A549 (cell line): ENCODE data around the gene IQCF6.

Experiments
- BHLHE40 ChIP-seq: IDR thresholded peaks from 2 replicates; pipeline ENCODE4 v1.6.1; 2012; ENCODE audit warnings: low read depth, low read length, inconsistent platforms
- CTCF ChIP-seq: fragments of >200 bp; sonication (Bioruptor Twin); formaldehyde crosslinking; IDR thresholded peaks from 3 replicates; pipeline ENCODE4 v1.5.1; 2016
- ELK1 ChIP-seq: fragments of 150-350 bp; IDR thresholded peaks from 2 replicates; pipeline ENCODE4 v1.6.1; 2014; ENCODE audit warnings: low read depth, mild to moderate bottlenecking, low read length
- FOSL2 ChIP-seq, 2 experiments: fragments of 450-650 bp in 1 of 2; fragments of >200 bp in 1 of 2; sonication (Bioruptor Twin) in 1 of 2; formaldehyde crosslinking; IDR thresholded peaks; 2 replicates each; pipeline versions ENCODE4 v1.5.0 to v1.6.1; 2016 to 2020; ENCODE audit warnings: mild to moderate bottlenecking in 1 of 2, moderate library complexity in 1 of 2
- MAFK ChIP-seq: fragments of 450-650 bp; IDR thresholded peaks from 2 replicates; pipeline ENCODE4 v1.6.1; 2014; ENCODE audit not compliant: partially characterized antibody
- MAX ChIP-seq: IDR thresholded peaks from 2 replicates; pipeline ENCODE4 v1.6.1; 2012
- MYC ChIP-seq: IDR thresholded peaks from 2 replicates; pipeline ENCODE4 v1.6.1; 2012; ENCODE audit warnings: mild to moderate bottlenecking, inconsistent platforms, low read length, improper control_type of control experiment, borderline replicate concordance
- NR3C1 ChIP-seq: fragments of >200 bp; sonication (Bioruptor Twin); formaldehyde crosslinking; IDR thresholded peaks from 3 replicates; pipeline ENCODE4 v1.6.1; 2017
- PBX3 ChIP-seq: IDR thresholded peaks from 2 replicates; pipeline ENCODE4 v1.6.1; 2012
- POLR2A ChIP-seq: IDR thresholded peaks from 2 replicates; pipeline ENCODE4 v1.6.1; 2012; ENCODE audit warnings: mild to moderate bottlenecking, low read length
- RAD21 ChIP-seq, 2 experiments: fragments of >200 bp in 1 of 2; sonication (Bioruptor Twin) in 1 of 2; formaldehyde crosslinking in 1 of 2; IDR thresholded peaks in 1 of 2; conservative IDR thresholded peaks in 1 of 2; 2 replicates in 1 of 2; 3 replicates in 1 of 2; pipeline ENCODE4 v1.6.1; 2012 to 2018; ENCODE audit warnings: inconsistent platforms in 1 of 2
- RCOR1 ChIP-seq: fragments of 150-350 bp; IDR thresholded peaks from 2 replicates; pipeline ENCODE4 v1.6.1; 2014; ENCODE audit warnings: antibody characterized with exemption, low read length, low read depth
- REST ChIP-seq: fragments of 200-600 bp; sonication (generic); IDR thresholded peaks from 2 replicates; pipeline ENCODE4 v1.6.1; 2016; ENCODE audit warnings: antibody characterized with exemption, mild to moderate bottlenecking, moderate library complexity
- TP53 ChIP-seq: fragments of 250-450 bp; sonication (Bioruptor Pico); IDR thresholded peaks from 2 replicates; pipeline ENCODE4 v1.5.0; 2021; ENCODE audit warnings: mild to moderate bottlenecking, moderate library complexity

GRCh38 chr3:51816723-51817122 is 37.7 kb upstream of the IQCF6 start:
- TF ChIP-seq CTCF (no peak), TP53 (CRISPR knock-in tag) (no peak), BHLHE40 (no peak), RCOR1 (no peak), MYC (no peak), RAD21 (conservative IDR thresholded peaks at IDR 0.05 in 1 of 2, IDR thresholded peaks at IDR 0.05 in 1 of 2) (no peak), MAX (no peak), MAFK (no peak), PBX3 (no peak), REST (no peak), FOSL2 (IDR thresholded peaks at IDR 0.05) (no peak), FOSL2 (CRISPR knock-in tag; IDR thresholded peaks at IDR 0.05) (no peak), ELK1 (no peak), NR3C1 (no peak), POLR2A (no peak)
